ENCODE data around the gene SLC3A2.
"Not testable (repeated sequence)": the region's sequence is repeated elsewhere in the genome, so short reads cannot be mapped to it uniquely, and the experiment has no call there.

The SLC3A2 gene

GRCh38 chr11:62860835-62861563 is 19.7 kb upstream of the SLC3A2 start:
- TF ChIP-seq Cebpa-rat (IDR thresholded peaks at IDR 0.05): no peak
- H3K4me1 ChIP-seq: peaks cover 52% of the 10 kb centered on the region
- H3K27me3 ChIP-seq: no peaks in the 10 kb centered on the region
- H3K4me3 ChIP-seq: no peak overlapping the region
- peaks cover 25% of the 10 kb centered on the region for H4K20me1 ChIP-seq
- H3K9me3 ChIP-seq: no peaks in the 10 kb centered on the region
- H3K4me2 ChIP-seq: peak overlapping the region; percentile 42
- H3K36me3 ChIP-seq: peaks cover 26% of the 10 kb centered on the region; the same call in 1 of the 2 replicates
- H3K9ac ChIP-seq: peak overlapping the region; percentile 53
- H3K27ac ChIP-seq: peak overlapping the region; percentile 30

GRCh38 chr11:62861564-62862192 is 19.0 kb upstream of the SLC3A2 start:
- H3K36me3 ChIP-seq: peaks cover 33% of the 10 kb centered on the region; the same call in 1 of the 2 replicates
- peak overlapping the region; percentile 42 for H3K4me2 ChIP-seq

GRCh38 chr11:62863687-62864335 is 16.9 kb upstream of the SLC3A2 start:
- Histone ChIP-seq H3K9ac (peak overlapping the region; percentile 27; the same call in 1 of the 2 replicates), H3K4me2 (no peak overlapping the region)

More at GRCh38 chr11:62861564-62862192, 19.0 kb upstream of the SLC3A2 start:
- H3K4me1 ChIP-seq: peaks cover 52% of the 10 kb centered on the region
- H4K20me1 ChIP-seq: peaks cover 32% of the 10 kb centered on the region
- H3K4me3 ChIP-seq, H3K9me3 ChIP-seq, H3K27me3 ChIP-seq: not testable (repeated sequence)
- peak overlapping the region; percentile 20 for H3K27ac ChIP-seq
- peak overlapping the region; percentile 53 for H3K9ac ChIP-seq

GRCh38 chr11:62865635-62866034 is 15.1 kb upstream of the SLC3A2 start:
- H3K9me3 ChIP-seq: no peaks in the 10 kb centered on the region
- H3K27me3 ChIP-seq: no peaks in the 10 kb centered on the region
- TF ChIP-seq Cebpa-rat (IDR thresholded peaks at IDR 0.05): no peak
- H3K4me1 ChIP-seq: peaks cover 19% of the 10 kb centered on the region
- H3K4me3 ChIP-seq: no peak overlapping the region
- H3K36me3 ChIP-seq: peaks cover 61% of the 10 kb centered on the region
- no peak overlapping the region for H3K4me2 ChIP-seq
- no peak overlapping the region for H3K27ac ChIP-seq
- no peak overlapping the region for H3K9ac ChIP-seq
- H4K20me1 ChIP-seq: peaks cover 33% of the 10 kb centered on the region

More at GRCh38 chr11:62863687-62864335, 16.9 kb upstream of the SLC3A2 start:
- no peak for TF ChIP-seq Cebpa-rat (IDR thresholded peaks at IDR 0.05)
- Histone ChIP-seq H4K20me1 (peaks cover 33% of the 10 kb centered on the region), H3K36me3 (peaks cover 50% of the 10 kb centered on the region), H3K4me3 (no peak overlapping the region), H3K9me3 (no peaks in the 10 kb centered on the region), H3K27me3 (no peaks in the 10 kb centered on the region), H3K27ac (no peak overlapping the region), H3K4me1 (peaks cover 33% of the 10 kb centered on the region)

- H3K9me3 ChIP-seq: no peaks in the 10 kb centered on the region
- H3K9ac ChIP-seq: no peak overlapping the region
- H3K36me3 ChIP-seq: peaks cover 95% of the 10 kb centered on the region
- peaks cover 15% of the 10 kb centered on the region; the same call in 1 of the 2 replicates for H4K20me1 ChIP-seq
- H3K27ac ChIP-seq: no peak overlapping the region
- H3K27me3 ChIP-seq: no peaks in the 10 kb centered on the region
- no peak overlapping the region for H3K4me3 ChIP-seq
- H3K4me2 ChIP-seq: no peak overlapping the region
- peaks cover 9% of the 10 kb centered on the region for H3K4me1 ChIP-seq
- no peak for TF ChIP-seq Cebpa-rat (IDR thresholded peaks at IDR 0.05)
These were observed 5.8 kb upstream of the SLC3A2 start for GRCh38 chr11:62874851-62875250.

GRCh38 chr11:62875698-62876478 is 4.8 kb upstream of the SLC3A2 start:
- H3K4me1 ChIP-seq: peaks cover 13% of the 10 kb centered on the region
- no peak for TF ChIP-seq Cebpa-rat (IDR thresholded peaks at IDR 0.05)
- no peaks in the 10 kb centered on the region for H3K27me3 ChIP-seq
- H3K9ac ChIP-seq: no peak overlapping the region
- H3K4me3 ChIP-seq: no peak overlapping the region
- peaks cover 86% of the 10 kb centered on the region for H3K36me3 ChIP-seq
- no peak overlapping the region for H3K27ac ChIP-seq
- no peaks in the 10 kb centered on the region for H3K9me3 ChIP-seq
- H3K4me2 ChIP-seq: no peak overlapping the region
- H4K20me1 ChIP-seq: peaks cover 15% of the 10 kb centered on the region; the same call in 1 of the 2 replicates

GRCh38 chr11:62876712-62877111 is 4.0 kb upstream of the SLC3A2 start:
- Histone ChIP-seq H3K36me3 (peaks cover 78% of the 10 kb centered on the region), H3K9ac (no peak overlapping the region; the same call in 1 of the 2 replicates), H4K20me1 (peaks cover 15% of the 10 kb centered on the region; the same call in 1 of the 2 replicates), H3K27me3 (no peaks in the 10 kb centered on the region), H3K9me3 (no peaks in the 10 kb centered on the region), H3K27ac (no peak overlapping the region), H3K4me1 (peaks cover 13% of the 10 kb centered on the region), H3K4me2 (no peak overlapping the region), H3K4me3 (no peak overlapping the region)
- TF ChIP-seq Cebpa-rat (IDR thresholded peaks at IDR 0.05): no peak

GRCh38 chr11:62879235-62879978 is 1.3 kb upstream of the SLC3A2 start:
- H3K27ac ChIP-seq: peak overlapping the region; percentile 99
- H3K4me2 ChIP-seq: peak overlapping the region; percentile 84
- peak overlapping the region; percentile 99 for H3K9ac ChIP-seq
- H3K4me1 ChIP-seq: peaks cover 38% of the 10 kb centered on the region
- H3K4me3 ChIP-seq: no peak overlapping the region; the same call in 1 of the 2 replicates
- peaks cover 41% of the 10 kb centered on the region for H4K20me1 ChIP-seq
- TF ChIP-seq Cebpa-rat (IDR thresholded peaks at IDR 0.05): no peak
- H3K27me3 ChIP-seq: no peaks in the 10 kb centered on the region
- no peaks in the 10 kb centered on the region for H3K9me3 ChIP-seq
- peaks cover 77% of the 10 kb centered on the region for H3K36me3 ChIP-seq

Data from BLaER1 (cell line).